Measurements from ENCODE around the gene ASCL2. TPM values are rescaled to one million over a fixed set of nuclear protein-coding genes. Genes with fewer than 3 reads are reported as not detected.

The ASCL2 gene
- total and polyA plus RNA-seq, 8 donors: 0.24 to 7.0 (median 0.95) TPM

- FAIRE-seq: no peak
- intact Hi-C loops (cut with DNase I): no loop called here
Measured at GRCh38 chr11:2314525-2315394, 44.4 kb upstream of the ASCL2 start.

GRCh38 chr11:2314136-2314524 is 43.7 kb upstream of the ASCL2 start:
- FAIRE-seq (no peak), ATAC-seq (no peak), DNase-seq (peak in 2 of 6 donors; percentile 13 to 70)
- no peak for TF ChIP-seq CTCF (IDR thresholded peaks at IDR 0.05)
- H3K27ac ChIP-seq: peak overlapping the region; percentile 53 to 76 (median 73)
- H3K27me3 ChIP-seq: no peaks in the 10 kb centered on the region
- intact Hi-C loops (cut with DNase I): no loop called here
- H3K9me3 ChIP-seq: no peaks in the 10 kb centered on the region
- H3K4me1 ChIP-seq: peaks cover 9 to 12% (median 9%) of the 10 kb centered on the region in 3 donors
- 89 to 93% methylated on average over 6 to 7 of the region's 7 CpGs for WGBS, 2 donors
- no peak overlapping the region for H3K4me3 ChIP-seq
- no peaks in the 10 kb centered on the region for H3K36me3 ChIP-seq

More at GRCh38 chr11:2314525-2315394, 44.4 kb upstream of the ASCL2 start:
- Histone ChIP-seq H3K36me3 (no peaks in the 10 kb centered on the region), H3K4me3 (no peak overlapping the region), H3K27ac (peak overlapping the region; percentile 57 to 76 (median 73)), H3K9me3 (no peaks in the 10 kb centered on the region), H3K4me1 (peaks cover 9 to 12% (median 9%) of the 10 kb centered on the region in 3 donors), H3K27me3 (no peaks in the 10 kb centered on the region)
- DNase-seq: peak; percentile 79 to 93 (median 84)
- TF ChIP-seq CTCF (IDR thresholded peaks at IDR 0.05): no peak
- WGBS, 2 donors: 41 to 51% methylated on average over 15 to 16 of the region's 16 CpGs
- ATAC-seq: peak; percentile 83 to 89 (median 85)

GRCh38 chr11:2313051-2313951 is 42.9 kb upstream of the ASCL2 start:
- TF ChIP-seq CTCF (IDR thresholded peaks at IDR 0.05): no peak
- Histone ChIP-seq H3K27ac (peak overlapping the region in 1 of 4 donors; percentile 73), H3K4me3 (no peak overlapping the region), H3K9me3 (no peaks in the 10 kb centered on the region), H3K4me1 (peaks cover 9 to 12% (median 9%) of the 10 kb centered on the region in 3 donors), H3K27me3 (no peaks in the 10 kb centered on the region), H3K36me3 (no peaks in the 10 kb centered on the region)
- DNase-seq: peak in 3 of 6 donors; percentile 15 to 70 (median 57)
- 84 to 92% methylated on average over 34 of the region's 34 CpGs for WGBS, 2 donors
- no peak for ATAC-seq
- no peak for FAIRE-seq
- intact Hi-C loops (cut with DNase I): no loop called here

- 76 to 89% methylated on average over 21 to 22 of the region's 22 CpGs for WGBS, 2 donors
- FAIRE-seq: no peak
- DNase-seq: peak in 2 of 6 donors; percentile 16 to 50
- H3K9me3 ChIP-seq: no peaks in the 10 kb centered on the region
- peaks cover 9 to 12% (median 9%) of the 10 kb centered on the region in 3 donors for H3K4me1 ChIP-seq
- no peak overlapping the region for H3K4me3 ChIP-seq
- H3K27me3 ChIP-seq: no peaks in the 10 kb centered on the region
- intact Hi-C loops (cut with DNase I): no loop called here
- TF ChIP-seq CTCF (IDR thresholded peaks at IDR 0.05): no peak
- no peak overlapping the region for H3K27ac ChIP-seq
- H3K36me3 ChIP-seq: no peaks in the 10 kb centered on the region
- no peak for ATAC-seq
Measured at GRCh38 chr11:2312232-2313042, 42.0 kb upstream of the ASCL2 start.

Measured in pancreas (tissue), 10 donors.